HL-60 (cell line): ENCODE results near the gene SLC36A1.

ENCODE experiments used
- DNase-seq, 2 experiments: peaks; one replicate each; pipeline ENCODE4 v3.0.0-alpha.2; 2010 to 2020; ENCODE audit warnings: low read depth in 1 of 2, low spot score in 1 of 2
- H3K27ac ChIP-seq: fragments of 250-450 bp; sonication (Bioruptor Pico); replicated peaks from 2 replicates; pipeline ENCODE4 v1.5.1; 2020; ENCODE audit warnings: mild to moderate bottlenecking, moderate library complexity
- H3K27me3 ChIP-seq: fragments of 250-450 bp; sonication (Bioruptor Pico); 2 replicates; pipeline ENCODE4 v1.5.1; 2021; ENCODE audit warnings: mild to moderate bottlenecking, moderate library complexity; ENCODE audit not compliant: insufficient read depth, poor library complexity, severe bottlenecking
- H3K4me3 ChIP-seq: replicated peaks from 2 replicates; pipeline ENCODE4 v1.5.1; 2011; ENCODE audit warnings: mild to moderate bottlenecking, control low read depth, low read length; ENCODE audit not compliant: insufficient read depth
- GABPA ChIP-seq: IDR thresholded peaks from 2 replicates; pipeline ENCODE4 v1.6.1; 2012; ENCODE audit warnings: low read depth
- POLR2AphosphoS5 ChIP-seq: IDR thresholded peaks from 2 replicates; pipeline ENCODE4 v1.6.1; 2012; ENCODE audit warnings: low read depth
- SPI1 ChIP-seq: IDR thresholded peaks from 2 replicates; pipeline ENCODE4 v1.6.1; 2012; ENCODE audit warnings: low read depth, mild to moderate bottlenecking, borderline replicate concordance
- TF ChIP-seq, protein P1 (sequence below): IDR thresholded peaks from 2 replicates; pipeline ENCODE4 v1.6.1; 2012; ENCODE audit warnings: low read depth; ENCODE audit not compliant: insufficient replicate concordance
- TF ChIP-seq, protein P2 (sequence below): IDR thresholded peaks from one replicate; pipeline ENCODE4 v1.5.1; 2011; ENCODE audit warnings: low read length, control low read depth, inconsistent platforms; ENCODE audit not compliant: insufficient read depth

The SLC36A1 gene

DNA sequence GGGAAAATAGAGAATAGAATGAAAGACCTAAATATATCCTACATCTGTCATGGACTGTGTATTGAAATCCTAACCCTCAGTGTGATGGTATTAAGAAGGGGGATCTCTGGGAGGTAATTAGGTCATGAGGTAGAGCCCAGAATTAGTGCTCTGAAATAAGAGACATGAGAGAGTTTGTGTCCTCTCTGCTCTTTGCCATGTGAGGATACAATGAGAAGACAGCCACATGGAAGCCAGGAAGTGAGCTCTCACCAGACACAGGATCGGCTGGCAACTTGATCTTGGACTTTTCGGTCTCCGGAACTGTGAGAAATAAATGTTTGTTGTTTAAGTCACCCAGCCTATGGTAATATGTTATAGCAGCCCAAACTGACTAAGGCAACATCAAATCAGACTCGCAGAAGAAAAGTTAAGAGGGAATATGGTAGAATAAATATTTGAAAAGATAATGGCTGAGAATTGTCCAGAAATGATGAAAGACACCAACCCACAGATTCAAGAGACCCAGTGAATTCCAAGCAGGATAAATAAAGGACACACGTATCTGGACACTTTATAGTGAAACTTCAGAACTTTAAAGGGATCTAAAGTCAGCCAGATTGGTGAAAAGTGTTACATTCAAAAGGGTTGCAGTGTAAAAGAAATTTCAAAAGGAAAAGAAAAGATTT lies 12.7 kb upstream of the SLC36A1 start:
- H3K27ac ChIP-seq, result no peak overlapping the region
- H3K27me3 ChIP-seq, result no peaks in the 10 kb centered on the region
- DNase-seq, result no peak
- TF ChIP-seq, protein P1, sequence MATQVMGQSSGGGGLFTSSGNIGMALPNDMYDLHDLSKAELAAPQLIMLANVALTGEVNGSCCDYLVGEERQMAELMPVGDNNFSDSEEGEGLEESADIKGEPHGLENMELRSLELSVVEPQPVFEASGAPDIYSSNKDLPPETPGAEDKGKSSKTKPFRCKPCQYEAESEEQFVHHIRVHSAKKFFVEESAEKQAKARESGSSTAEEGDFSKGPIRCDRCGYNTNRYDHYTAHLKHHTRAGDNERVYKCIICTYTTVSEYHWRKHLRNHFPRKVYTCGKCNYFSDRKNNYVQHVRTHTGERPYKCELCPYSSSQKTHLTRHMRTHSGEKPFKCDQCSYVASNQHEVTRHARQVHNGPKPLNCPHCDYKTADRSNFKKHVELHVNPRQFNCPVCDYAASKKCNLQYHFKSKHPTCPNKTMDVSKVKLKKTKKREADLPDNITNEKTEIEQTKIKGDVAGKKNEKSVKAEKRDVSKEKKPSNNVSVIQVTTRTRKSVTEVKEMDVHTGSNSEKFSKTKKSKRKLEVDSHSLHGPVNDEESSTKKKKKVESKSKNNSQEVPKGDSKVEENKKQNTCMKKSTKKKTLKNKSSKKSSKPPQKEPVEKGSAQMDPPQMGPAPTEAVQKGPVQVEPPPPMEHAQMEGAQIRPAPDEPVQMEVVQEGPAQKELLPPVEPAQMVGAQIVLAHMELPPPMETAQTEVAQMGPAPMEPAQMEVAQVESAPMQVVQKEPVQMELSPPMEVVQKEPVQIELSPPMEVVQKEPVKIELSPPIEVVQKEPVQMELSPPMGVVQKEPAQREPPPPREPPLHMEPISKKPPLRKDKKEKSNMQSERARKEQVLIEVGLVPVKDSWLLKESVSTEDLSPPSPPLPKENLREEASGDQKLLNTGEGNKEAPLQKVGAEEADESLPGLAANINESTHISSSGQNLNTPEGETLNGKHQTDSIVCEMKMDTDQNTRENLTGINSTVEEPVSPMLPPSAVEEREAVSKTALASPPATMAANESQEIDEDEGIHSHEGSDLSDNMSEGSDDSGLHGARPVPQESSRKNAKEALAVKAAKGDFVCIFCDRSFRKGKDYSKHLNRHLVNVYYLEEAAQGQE, result no peak
- TF ChIP-seq, protein P2, sequence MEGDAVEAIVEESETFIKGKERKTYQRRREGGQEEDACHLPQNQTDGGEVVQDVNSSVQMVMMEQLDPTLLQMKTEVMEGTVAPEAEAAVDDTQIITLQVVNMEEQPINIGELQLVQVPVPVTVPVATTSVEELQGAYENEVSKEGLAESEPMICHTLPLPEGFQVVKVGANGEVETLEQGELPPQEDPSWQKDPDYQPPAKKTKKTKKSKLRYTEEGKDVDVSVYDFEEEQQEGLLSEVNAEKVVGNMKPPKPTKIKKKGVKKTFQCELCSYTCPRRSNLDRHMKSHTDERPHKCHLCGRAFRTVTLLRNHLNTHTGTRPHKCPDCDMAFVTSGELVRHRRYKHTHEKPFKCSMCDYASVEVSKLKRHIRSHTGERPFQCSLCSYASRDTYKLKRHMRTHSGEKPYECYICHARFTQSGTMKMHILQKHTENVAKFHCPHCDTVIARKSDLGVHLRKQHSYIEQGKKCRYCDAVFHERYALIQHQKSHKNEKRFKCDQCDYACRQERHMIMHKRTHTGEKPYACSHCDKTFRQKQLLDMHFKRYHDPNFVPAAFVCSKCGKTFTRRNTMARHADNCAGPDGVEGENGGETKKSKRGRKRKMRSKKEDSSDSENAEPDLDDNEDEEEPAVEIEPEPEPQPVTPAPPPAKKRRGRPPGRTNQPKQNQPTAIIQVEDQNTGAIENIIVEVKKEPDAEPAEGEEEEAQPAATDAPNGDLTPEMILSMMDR, result no peak
- TF ChIP-seq GABPA (no peak), SPI1 (no peak)
- H3K4me3 ChIP-seq, result no peak overlapping the region

DNA sequence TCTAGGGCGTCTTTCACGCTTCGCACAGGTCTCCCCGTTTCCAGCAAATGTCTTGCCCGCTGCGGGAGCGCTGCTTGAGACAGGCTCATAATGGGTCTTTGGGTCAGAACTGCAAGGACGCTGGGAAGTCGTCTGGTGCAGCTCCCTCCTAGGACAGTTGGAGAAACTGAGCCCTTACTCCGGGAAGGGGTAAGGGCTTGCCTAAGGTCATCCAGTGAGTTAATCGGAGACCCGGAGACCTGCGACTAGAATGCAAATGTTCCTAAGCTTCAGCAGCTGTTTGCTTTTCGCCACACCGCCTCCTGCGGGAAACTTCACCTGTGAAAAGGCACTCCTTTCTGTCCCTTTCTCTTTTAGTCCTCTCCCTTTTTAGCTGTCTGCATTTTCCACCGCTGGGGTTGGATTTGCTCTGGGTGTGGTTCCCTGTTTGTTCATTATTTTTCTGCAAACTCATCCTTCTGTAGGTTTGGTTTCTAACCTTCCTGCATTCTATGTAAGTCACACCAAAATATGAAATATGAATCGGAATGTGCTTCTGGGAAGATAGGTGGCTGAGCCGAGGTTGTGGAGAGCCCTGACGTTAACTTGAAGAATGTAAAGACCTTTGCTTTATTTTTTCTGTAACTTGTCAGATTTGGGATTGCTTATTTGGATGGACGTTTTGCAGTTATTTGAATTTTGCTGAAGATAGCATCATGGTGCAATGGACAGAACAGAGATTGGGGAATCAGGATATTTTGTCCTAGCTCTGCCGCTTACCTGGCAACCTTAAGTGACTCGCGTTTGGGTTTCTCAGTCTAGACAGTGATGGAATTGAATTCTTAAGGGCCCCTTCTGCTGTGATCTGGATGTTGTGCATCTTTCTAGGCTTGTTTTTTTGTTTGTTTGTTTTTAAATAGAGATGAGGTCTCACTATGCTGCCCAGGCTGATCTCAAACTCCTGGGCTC lies 909 bp downstream of the SLC36A1 start:
- H3K27me3 ChIP-seq, result no peaks in the 10 kb centered on the region
- DNase-seq, result peak in 1 of 2 experiments; percentile 42
- no peak for TF ChIP-seq GABPA
- TF ChIP-seq, protein P2, result no peak
- TF ChIP-seq POLR2AphosphoS5, result no peak
- TF ChIP-seq, protein P1, result no peak
- TF ChIP-seq SPI1, result no peak
- H3K4me3 ChIP-seq, result peak overlapping the region; percentile 95
- H3K27ac ChIP-seq, result peak overlapping the region; percentile 72

DNA sequence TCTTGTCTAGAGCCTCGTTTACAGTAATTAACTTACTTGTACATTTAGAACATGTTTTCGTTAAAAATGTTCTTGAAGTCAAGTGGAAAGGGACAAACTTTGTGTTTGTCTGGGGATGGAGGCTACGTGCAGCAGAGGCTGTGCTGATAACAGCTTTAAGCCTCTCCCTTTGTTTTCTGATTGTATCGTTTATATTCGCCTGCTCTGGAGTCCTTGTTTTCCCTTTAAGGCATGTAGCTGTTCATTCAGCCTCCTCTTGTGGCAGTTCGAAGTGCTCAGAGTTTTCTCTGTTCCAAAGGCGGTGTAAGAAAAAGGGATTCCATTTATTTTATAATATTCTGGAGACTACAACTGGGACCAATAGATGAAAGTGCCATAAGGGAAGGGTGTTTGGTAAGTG lies 1.9 kb downstream of the SLC36A1 start:
- Histone ChIP-seq H3K4me3 (peak overlapping the region; percentile 95), H3K27ac (peak overlapping the region; percentile 72), H3K27me3 (no peaks in the 10 kb centered on the region)
- no peak for DNase-seq
- TF ChIP-seq POLR2AphosphoS5, result no peak
- TF ChIP-seq, protein P1, result no peak
- no peak for TF ChIP-seq SPI1
- TF ChIP-seq GABPA, result no peak
- TF ChIP-seq, protein P2, result no peak
